Activated T-helper 1 cell treated with anti-CD3 and anti-CD28 coated beads, Interleukin-12 subunit alpha, Interleukin-12 subunit beta, Interleukin-2, Interleukin-4 antibody, amounts not matched to agents 30 ng/mL and 10 ng/mL and 1 ng/mL, durations not matched to agents 14 hours and 24 hours and 36 hours (primary cell): Measurements from ENCODE around the gene DIPK2A. TPM values are rescaled to one million over a fixed set of nuclear protein-coding genes. Genes with fewer than 3 reads are reported as not detected.

Experiments
- DNase-seq: peaks from one replicate; pipeline ENCODE4 v3.0.0; 2021; ENCODE audit warnings: low spot score
- H3K27ac Mint-ChIP-seq: one replicate; pipeline ENCODE4 v1.8.0; 2021; ENCODE audit warnings: mild to moderate bottlenecking, mixed read lengths
- H3K27me3 Mint-ChIP-seq: one replicate; pipeline ENCODE4 v1.8.0; 2022; ENCODE audit warnings: mild to moderate bottlenecking, moderate library complexity, mixed read lengths; ENCODE audit not compliant: insufficient read depth
- H3K36me3 Mint-ChIP-seq: one replicate; pipeline ENCODE4 v1.8.0; 2021; ENCODE audit warnings: low read depth, mixed read lengths
- H3K4me1 Mint-ChIP-seq: one replicate; pipeline ENCODE4 v1.8.0; 2021; ENCODE audit warnings: low read depth, mixed read lengths
- H3K4me3 Mint-ChIP-seq: one replicate; pipeline ENCODE4 v1.8.0; 2021; ENCODE audit warnings: mild to moderate bottlenecking, moderate library complexity, mixed read lengths
- H3K9me3 Mint-ChIP-seq: one replicate; pipeline ENCODE4 v1.8.0; 2021; ENCODE audit warnings: mixed read lengths
- intact Hi-C: fragments of 100-400 bp; cut with micrococcal nuclease; formaldehyde crosslinking; loops from one replicate; pipeline ENCODE4 v1.15.1; 2024
- total RNA-seq: library from RNA; stranded (reverse); gene quantifications from 2 replicates; pipeline ENCODE4 v1.2.3, GENCODE V29; 2022

DIPK2A gene, protein sequence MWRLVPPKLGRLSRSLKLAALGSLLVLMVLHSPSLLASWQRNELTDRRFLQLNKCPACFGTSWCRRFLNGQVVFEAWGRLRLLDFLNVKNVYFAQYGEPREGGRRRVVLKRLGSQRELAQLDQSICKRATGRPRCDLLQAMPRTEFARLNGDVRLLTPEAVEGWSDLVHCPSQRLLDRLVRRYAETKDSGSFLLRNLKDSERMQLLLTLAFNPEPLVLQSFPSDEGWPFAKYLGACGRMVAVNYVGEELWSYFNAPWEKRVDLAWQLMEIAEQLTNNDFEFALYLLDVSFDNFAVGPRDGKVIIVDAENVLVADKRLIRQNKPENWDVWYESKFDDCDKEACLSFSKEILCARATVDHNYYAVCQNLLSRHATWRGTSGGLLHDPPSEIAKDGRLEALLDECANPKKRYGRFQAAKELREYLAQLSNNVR
- total RNA-seq = 16.9 and 17.7 TPM in 2 replicates

DNA sequence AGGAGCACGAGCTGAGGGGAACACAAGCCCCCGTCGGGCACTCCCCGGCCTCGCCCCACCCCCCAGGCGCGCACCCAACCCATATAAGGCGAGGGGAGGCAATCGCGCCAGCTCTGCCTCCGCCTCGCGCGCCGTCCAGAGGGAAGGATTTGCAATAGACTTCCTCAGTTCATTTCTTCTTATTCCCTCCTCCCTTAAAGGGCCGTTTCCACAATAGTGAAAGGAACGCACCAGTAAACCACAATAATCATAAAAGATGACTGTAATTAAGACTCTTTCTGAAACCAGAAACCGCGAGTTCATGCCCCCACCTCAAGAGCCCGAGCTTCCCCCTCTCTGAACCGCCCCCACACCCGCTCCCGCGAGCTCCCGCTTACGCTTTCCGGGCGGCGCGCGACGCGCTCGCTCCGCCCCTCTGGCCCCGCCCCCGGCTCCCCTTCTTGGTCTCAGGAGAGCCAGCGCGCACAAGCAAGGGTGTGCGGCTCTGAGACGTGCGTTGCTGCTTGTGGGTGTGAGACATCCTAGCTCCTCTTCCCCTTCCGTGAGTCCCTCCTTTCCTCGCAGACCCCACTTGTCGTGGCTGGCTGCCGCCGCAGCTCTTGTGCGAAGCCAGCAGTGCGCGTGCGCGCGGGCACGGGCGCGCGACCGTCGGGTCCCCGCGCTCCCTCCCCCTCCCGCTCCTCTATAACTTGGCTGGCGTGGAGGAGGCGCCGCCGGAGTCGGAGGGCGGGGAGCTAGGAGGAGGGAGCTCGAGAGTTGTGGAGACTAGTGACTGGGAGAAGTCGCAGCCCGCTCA is at the start of gene DIPK2A:
TSS of gene DIPK2A (plus strand) at position 465 of the 796 bp plus-strand sequence. CDS start 510 bp downstream, outside the sequence.
- intact Hi-C loops = loop anchor here (1.0 to 5.0 kb wide), 13 partner anchors 20 to 1944 kb away; partner anchors contain the start of genes PLS1, SLC9A9, TRPC1 and U2SURP
- peaks cover 25% of the 10 kb centered on the region for H3K4me1 Mint-ChIP-seq
- DNase-seq = peak; percentile 92
- H3K9me3 Mint-ChIP-seq = no peaks in the 10 kb centered on the region
- peaks cover 2% of the 10 kb centered on the region for H3K36me3 Mint-ChIP-seq
- H3K27ac Mint-ChIP-seq = peak within 1 kb of the TSS; percentile 93
- peaks cover 27% of the 10 kb centered on the region for H3K27me3 Mint-ChIP-seq
- H3K4me3 Mint-ChIP-seq = peak within 1 kb of the TSS; percentile 88

DNA sequence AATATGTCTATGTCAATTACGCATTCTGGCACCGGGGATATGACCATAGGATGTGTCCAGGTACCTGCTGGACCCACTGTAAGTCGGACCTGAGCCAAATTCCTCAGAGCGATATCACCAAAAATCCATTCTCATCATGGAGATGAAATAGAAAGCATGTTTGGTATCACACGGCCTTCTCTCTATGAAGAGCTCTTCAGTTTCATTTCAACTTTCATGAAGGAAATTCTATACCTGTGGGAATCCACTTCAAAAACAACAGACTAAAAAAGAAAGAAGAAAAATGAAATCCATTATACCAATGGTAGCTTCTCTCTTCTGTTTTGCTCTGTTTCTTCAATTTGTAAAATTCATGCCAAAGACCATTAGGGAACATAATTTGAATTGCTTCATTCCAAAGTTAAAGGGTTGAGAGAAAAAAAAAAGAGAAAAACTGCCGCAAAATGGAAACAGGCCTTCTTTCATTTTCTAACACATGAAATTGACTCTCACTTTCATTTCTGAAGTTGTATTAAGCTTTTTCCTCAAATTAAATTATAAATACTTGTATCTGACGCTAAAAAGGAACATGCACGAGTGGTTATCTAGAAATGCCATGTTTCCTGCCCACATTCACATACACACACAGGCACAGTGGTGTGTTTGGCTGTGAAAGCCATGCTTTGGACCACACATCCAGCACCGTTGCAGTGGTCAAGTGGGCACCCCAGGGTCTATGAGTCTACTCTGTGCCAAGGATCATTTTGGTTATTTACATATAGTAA is 46.9 kb upstream of the DIPK2A start:
- intact Hi-C loops = no loop called here
- H3K27me3 Mint-ChIP-seq = peaks cover 3% of the 10 kb centered on the region
- H3K4me3 Mint-ChIP-seq = no peak overlapping the region
- H3K36me3 Mint-ChIP-seq = no peaks in the 10 kb centered on the region
- no peak for DNase-seq
- H3K4me1 Mint-ChIP-seq = peaks cover 9% of the 10 kb centered on the region
- H3K9me3 Mint-ChIP-seq = no peaks in the 10 kb centered on the region
- H3K27ac Mint-ChIP-seq = no peak overlapping the region

DNA sequence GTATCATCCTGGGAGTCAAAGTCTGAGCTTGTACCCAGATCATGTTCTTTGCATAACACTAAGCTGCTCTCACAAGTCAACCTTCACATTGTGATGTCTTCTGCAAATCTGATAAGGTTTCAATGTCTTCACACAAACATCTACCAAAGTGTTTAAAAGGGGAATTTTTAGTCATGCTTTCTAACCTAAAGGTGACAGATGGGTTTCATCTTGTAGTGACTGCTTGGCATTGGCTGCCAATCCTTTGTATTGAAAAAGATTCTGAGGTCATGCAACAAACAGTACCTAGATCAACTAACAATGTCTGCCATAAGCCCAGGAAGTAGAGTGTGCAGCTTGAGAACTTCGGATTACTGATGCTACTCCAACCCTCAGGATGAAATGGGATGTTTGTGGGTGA is 43.6 kb upstream of the DIPK2A start:
- H3K27ac Mint-ChIP-seq = no peak overlapping the region
- H3K9me3 Mint-ChIP-seq = no peaks in the 10 kb centered on the region
- H3K4me1 Mint-ChIP-seq = peaks cover 9% of the 10 kb centered on the region
- intact Hi-C loops = no loop called here
- peaks cover 5% of the 10 kb centered on the region for H3K27me3 Mint-ChIP-seq
- DNase-seq = no peak
- H3K36me3 Mint-ChIP-seq = no peaks in the 10 kb centered on the region
- no peak overlapping the region for H3K4me3 Mint-ChIP-seq

DNA sequence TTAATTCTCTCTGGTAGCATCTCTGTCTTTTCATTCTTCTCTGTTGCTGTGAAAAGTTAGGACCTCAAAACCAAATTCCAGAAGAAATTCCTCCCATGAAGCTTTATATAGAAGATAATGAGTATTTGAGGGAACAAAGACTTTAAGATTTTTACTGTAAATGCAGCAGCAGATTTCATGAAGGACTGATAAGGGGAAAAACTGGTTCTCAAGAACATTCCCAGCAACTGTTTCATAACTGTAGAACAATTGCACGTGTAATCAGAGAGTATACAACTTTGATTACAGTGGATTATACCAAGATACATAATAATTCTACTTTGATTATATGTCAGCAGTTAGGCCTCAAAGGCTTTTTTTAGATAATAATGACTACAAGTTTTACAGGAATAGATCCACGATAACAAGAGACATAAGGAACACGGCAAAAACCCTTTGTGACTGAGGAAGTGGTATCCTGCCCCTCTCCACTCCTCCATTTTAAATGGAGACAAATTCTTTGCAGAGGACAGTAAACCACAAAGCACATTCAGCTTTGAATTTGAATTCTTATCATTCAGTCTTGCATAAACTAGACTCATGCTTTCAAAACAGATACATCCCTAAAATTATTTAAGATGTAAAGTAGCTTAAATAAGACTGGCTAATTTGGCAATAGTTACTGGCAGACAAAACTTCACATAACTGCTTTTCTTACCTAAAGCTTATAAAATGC is 42.9 kb upstream of the DIPK2A start:
- intact Hi-C loops = no loop called here
- Mint-ChIP-seq H3K27me3 (peaks cover 5% of the 10 kb centered on the region), H3K9me3 (no peaks in the 10 kb centered on the region), H3K27ac (no peak overlapping the region), H3K4me3 (no peak overlapping the region), H3K36me3 (no peaks in the 10 kb centered on the region), H3K4me1 (peaks cover 9% of the 10 kb centered on the region)
- DNase-seq = no peak

DNA sequence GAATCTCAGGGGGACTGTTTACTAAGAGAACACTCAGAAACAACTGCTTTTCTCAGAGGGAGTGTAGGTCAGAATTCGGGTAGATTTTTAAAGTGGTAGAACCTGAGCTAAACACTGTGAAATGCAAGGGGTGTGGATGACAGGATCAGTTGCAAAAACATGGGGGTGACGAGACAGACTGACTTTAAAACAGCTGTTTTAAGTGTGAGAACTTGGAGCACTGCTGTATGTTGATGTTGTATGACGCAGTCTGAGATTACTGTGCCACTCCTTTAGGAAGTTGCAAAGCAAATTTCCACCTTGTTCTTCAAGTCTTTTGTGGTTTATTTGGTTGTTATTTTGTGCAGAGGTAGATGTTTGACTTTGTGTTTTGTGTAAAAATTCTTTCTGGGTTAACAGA is 36.8 kb upstream of the DIPK2A start:
- Mint-ChIP-seq H3K27me3 (peaks cover 7% of the 10 kb centered on the region), H3K36me3 (no peaks in the 10 kb centered on the region), H3K4me3 (no peak overlapping the region), H3K4me1 (no peaks in the 10 kb centered on the region), H3K9me3 (no peaks in the 10 kb centered on the region), H3K27ac (no peak overlapping the region)
- intact Hi-C loops = no loop called here
- no peak for DNase-seq

DNA sequence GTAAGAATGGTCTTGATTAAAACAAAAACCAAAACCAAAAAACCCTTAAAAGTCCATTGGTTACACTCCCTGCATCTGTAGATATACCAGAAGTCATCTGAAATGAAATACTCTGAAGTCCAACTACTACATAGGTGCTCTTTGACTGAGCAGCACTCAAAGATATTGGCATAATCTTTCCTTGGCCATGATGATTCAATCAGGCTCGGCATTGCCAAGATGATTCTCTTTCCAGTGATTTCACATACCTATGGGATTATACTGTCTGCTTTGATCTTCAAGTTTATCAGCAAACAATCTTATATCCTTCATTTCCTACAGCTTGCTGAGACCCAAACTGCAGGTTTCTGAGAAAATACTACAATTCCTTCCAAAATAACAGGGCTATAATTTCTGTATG is 35.9 kb upstream of the DIPK2A start:
- no peaks in the 10 kb centered on the region for H3K4me1 Mint-ChIP-seq
- no peaks in the 10 kb centered on the region for H3K36me3 Mint-ChIP-seq
- intact Hi-C loops = no loop called here
- no peak for DNase-seq
- H3K4me3 Mint-ChIP-seq = no peak overlapping the region
- no peak overlapping the region for H3K27ac Mint-ChIP-seq
- H3K27me3 Mint-ChIP-seq = peaks cover 7% of the 10 kb centered on the region
- H3K9me3 Mint-ChIP-seq = no peaks in the 10 kb centered on the region

DNA sequence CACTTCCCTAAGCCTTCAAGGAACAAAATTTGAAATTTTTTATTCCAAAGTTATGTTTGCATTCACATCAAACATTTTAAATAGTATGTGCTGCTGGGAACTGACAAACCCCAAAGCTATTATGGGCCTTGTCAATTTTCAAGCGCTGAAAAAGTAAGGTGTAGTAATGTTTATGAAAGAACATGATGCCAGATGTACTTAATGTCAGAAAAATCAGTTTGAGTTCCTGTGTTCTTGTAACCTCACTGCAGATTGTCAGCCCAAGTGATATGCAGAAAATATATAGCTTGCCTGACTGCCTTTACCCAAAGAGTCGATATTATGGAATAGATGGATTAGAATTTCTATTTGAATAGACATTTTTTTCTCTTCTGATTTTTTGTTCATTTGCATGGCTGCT is 20.8 kb upstream of the DIPK2A start:
- intact Hi-C loops = loop anchor here (1.0 kb wide), 3 partner anchors 20 to 176 kb away; partner anchors contain the start of gene DIPK2A
- DNase-seq = no peak
- H3K9me3 Mint-ChIP-seq = no peaks in the 10 kb centered on the region
- peaks cover 25% of the 10 kb centered on the region for H3K27me3 Mint-ChIP-seq
- no peaks in the 10 kb centered on the region for H3K36me3 Mint-ChIP-seq
- no peaks in the 10 kb centered on the region for H3K4me1 Mint-ChIP-seq
- H3K4me3 Mint-ChIP-seq = no peak overlapping the region
- H3K27ac Mint-ChIP-seq = no peak overlapping the region

DNA sequence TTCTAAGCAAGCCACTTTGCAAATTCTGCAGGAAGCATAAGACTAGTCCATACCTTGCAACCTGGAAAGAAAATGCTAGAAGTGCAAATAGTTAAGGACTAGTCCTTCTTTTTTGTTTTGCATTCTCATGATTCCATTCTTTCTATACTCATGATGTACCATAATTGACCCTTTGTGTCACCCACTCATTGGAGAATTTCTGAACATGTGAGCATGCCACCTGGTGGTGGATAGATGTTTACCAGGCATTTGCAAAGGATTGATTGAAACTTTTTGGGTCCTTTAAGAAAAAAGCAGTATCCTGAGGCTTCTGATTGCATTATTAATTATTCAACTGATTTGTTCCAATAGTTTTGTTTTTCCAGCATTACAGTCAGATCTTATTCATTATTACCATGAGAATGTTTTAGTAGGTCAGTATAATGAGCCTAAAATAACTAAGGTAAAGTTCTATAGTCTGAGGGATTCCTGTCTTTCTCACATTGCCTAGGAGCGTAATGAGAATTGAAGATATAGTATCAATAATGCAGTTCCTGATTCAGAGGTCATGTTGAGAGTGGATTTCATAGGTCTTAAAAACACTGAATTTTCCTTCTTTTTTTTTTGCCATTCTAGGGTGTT is 20.2 kb upstream of the DIPK2A start:
- no peaks in the 10 kb centered on the region for H3K4me1 Mint-ChIP-seq
- intact Hi-C loops = loop anchor here (1.0 kb wide), 3 partner anchors 20 to 176 kb away; partner anchors contain the start of gene DIPK2A
- no peaks in the 10 kb centered on the region for H3K9me3 Mint-ChIP-seq
- no peaks in the 10 kb centered on the region for H3K36me3 Mint-ChIP-seq
- H3K27ac Mint-ChIP-seq = no peak overlapping the region
- no peak for DNase-seq
- H3K27me3 Mint-ChIP-seq = peaks cover 25% of the 10 kb centered on the region
- no peak overlapping the region for H3K4me3 Mint-ChIP-seq

DNA sequence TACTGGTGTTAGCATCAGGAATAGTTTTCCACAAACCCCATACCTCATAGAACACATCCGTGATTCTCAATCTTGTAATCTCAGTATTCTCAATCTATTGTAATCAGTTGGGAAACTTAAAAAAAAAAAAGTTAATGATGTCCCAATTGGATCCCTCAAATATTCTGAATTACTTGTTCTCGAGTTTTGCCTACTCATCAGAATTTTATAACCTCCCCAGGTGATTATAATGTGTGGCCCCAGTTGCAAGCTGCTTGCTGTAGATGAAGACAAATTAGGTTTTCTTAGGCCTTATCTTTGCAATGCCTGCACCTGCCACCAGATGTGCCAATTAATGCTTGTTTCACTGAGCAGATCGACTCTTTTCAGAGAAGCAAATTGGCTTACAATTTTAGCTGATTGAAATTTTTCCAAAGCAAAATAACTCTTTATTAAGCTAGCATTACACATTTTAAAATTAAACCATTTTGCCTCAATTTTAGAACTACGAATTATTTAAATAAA is 19.0 kb upstream of the DIPK2A start:
- intact Hi-C loops = no loop called here
- Mint-ChIP-seq H3K4me1 (peaks cover 6% of the 10 kb centered on the region), H3K27ac (no peak overlapping the region), H3K36me3 (no peaks in the 10 kb centered on the region), H3K27me3 (peaks cover 21% of the 10 kb centered on the region), H3K4me3 (no peak overlapping the region), H3K9me3 (no peaks in the 10 kb centered on the region)
- no peak for DNase-seq

DNA sequence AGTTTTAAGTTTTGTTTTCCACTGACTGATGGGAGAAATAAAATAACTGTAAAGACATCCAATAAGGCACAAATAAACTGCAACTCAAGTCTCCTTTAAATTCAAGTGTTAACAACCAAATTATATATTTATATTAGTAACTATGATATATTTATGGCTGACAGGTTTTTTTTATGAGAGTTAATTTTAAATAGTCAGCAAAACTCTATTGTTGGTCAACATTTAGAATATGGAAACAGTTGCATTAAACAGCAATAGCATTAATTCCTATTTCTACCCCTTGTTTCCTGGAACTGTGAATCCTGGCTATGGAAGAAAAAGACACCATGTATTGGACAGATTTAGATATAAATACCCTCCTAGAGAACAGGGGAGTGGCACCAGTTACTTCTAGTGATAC is 16.5 kb upstream of the DIPK2A start:
- H3K27me3 Mint-ChIP-seq = peaks cover 25% of the 10 kb centered on the region
- no peak overlapping the region for H3K4me3 Mint-ChIP-seq
- no peak for DNase-seq
- peaks cover 12% of the 10 kb centered on the region for H3K9me3 Mint-ChIP-seq
- H3K4me1 Mint-ChIP-seq = peaks cover 6% of the 10 kb centered on the region
- H3K27ac Mint-ChIP-seq = no peak overlapping the region
- intact Hi-C loops = no loop called here
- H3K36me3 Mint-ChIP-seq = peaks cover 5% of the 10 kb centered on the region

DNA sequence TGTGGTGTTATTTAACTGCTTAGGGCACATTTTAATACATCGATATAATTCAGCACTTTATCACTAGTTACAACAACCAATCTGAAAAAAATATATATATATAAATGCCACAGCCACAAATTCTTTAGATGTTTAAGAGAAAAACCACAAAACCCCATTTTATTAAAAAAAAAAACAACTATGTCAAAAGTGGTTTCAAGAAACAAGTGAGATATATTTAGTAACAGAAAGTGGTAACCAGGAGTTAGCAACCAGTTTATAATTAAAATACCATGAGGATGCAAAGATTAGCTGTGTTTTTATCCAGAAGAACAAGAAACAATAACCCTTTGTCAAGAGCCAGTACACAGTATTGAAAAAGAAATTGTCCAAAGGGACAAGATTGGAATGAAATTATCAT is 14.8 kb upstream of the DIPK2A start:
- peaks cover 5% of the 10 kb centered on the region for H3K36me3 Mint-ChIP-seq
- intact Hi-C loops = no loop called here
- no peak for DNase-seq
- H3K4me3 Mint-ChIP-seq = no peak overlapping the region
- H3K27ac Mint-ChIP-seq = no peak overlapping the region
- peaks cover 20% of the 10 kb centered on the region for H3K27me3 Mint-ChIP-seq
- peaks cover 12% of the 10 kb centered on the region for H3K9me3 Mint-ChIP-seq
- peaks cover 6% of the 10 kb centered on the region for H3K4me1 Mint-ChIP-seq

DNA sequence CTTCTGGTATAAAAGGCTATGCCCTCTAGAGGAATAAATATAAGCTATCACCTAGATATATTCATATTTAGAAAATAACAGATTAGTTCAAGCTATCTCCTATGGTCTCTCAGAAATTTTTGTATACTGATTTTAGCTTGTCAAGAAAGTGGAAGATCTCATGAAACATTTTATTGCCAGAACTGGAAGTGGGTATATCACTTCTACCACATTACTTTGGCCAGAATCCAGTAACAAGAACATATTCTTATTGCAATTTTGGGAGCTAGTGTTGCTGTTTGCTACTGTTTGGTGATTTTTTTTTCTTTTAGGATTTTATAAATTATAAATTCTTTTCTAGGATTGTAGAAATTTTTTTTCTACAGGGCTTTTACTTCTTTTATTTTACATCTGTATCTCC is 14.2 kb upstream of the DIPK2A start:
- Mint-ChIP-seq H3K27ac (no peak overlapping the region), H3K9me3 (peaks cover 12% of the 10 kb centered on the region), H3K4me1 (peaks cover 6% of the 10 kb centered on the region), H3K27me3 (peaks cover 20% of the 10 kb centered on the region), H3K4me3 (no peak overlapping the region), H3K36me3 (peaks cover 5% of the 10 kb centered on the region)
- intact Hi-C loops = no loop called here
- DNase-seq = no peak
